Activated CD4-positive, alpha-beta T cell treated with anti-CD3 and anti-CD28 coated beads for 24 hours (primary cell): ENCODE data around the gene TCP11L1.
"Not testable (repeated sequence)": the region's sequence is repeated elsewhere in the genome, so short reads cannot be mapped to it uniquely, and the experiment has no call there.

Source experiments
- DNase-seq, 2 donors: peaks; one replicate each; pipeline ENCODE4 v3.0.0-alpha.2; 2020; ENCODE audit warnings: low read depth in 2 of 2

Gene TCP11L1

GRCh38 chr11:33028537-33028914 is 10.8 kb upstream of the TCP11L1 start:
- no peak for DNase-seq

GRCh38 chr11:33029218-33029617 is 10.2 kb upstream of the TCP11L1 start:
- DNase-seq = not testable (repeated sequence)

DNA sequence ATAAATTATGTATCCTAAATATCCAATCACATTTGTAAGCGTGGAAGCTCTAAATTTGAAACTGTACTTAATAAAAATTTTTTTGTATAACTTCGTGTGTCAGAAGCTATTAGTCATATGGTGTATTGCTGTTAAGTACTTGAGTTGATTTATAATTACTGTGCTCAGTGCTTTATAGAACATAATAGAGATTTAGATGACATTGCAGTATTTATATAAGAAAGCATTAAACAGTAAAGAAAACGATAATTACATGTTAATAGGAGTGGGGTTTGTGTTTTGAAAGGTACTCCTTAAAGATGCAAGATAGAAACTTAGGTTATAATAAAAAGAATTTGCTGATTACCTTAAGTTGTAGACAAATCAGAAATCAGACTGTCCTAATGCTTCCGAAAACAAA is 5.9 kb upstream of the TCP11L1 start:
- no peak for DNase-seq

DNA sequence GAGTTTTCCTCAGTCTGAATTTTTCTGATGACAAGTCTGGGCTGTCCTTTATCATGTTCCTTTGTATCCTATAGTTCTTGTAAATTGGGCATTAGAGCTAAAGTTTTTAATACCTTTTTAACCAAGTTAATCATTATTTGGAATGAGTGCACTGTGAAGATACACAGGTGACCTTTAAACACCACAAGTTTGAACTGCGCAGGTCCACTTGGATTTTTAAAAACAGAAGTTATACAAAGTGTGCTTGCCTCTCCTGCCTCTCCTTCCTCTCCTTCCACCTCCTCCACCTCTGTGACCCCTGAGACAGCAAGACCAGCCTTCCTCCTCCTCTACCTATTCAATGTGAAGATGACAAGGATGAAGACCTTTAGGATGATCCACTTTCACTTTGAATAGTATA is 4.4 kb upstream of the TCP11L1 start:
- no peak for DNase-seq

DNA sequence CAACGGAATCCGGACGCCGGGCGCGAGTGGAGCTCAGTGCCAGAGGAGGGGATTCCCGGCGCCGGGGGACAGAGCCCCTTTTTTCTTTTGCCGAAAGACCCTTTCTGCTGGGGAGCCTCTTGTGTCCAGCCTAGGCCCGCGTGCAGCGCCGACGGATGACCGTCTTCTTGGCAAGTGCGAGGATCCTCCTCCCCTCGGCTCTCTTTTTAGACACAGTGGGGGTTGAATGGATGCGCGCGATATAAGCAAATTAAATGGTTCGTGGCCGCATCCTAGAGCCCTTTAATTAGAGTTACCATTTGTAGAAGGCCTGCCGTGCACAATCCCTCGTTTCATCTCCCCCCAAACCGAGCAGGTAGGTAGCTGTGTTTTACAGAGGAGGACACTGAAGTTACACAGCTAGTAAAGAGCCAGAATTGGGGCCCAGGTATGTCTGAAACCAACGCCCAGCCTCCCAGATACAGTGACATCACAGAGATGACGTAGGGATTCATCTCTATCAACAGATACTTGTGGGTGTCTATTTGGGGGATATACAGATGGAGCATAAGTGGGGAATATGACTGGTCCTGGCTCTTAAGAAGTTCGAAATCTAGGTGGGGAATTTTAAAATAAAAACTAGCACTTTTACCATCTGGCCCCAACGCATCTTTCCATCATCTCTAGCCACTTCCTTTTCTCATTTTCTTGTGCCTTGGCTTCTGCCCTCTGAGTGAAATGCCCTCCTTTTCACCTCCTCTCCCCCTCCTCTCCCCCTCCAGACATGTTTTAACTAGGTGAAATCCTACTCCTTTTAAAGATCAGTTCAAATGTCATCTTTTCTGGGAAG is 875 bp downstream of the TCP11L1 start:
- peak in 1 of 2 donors; percentile 30 for DNase-seq

DNA sequence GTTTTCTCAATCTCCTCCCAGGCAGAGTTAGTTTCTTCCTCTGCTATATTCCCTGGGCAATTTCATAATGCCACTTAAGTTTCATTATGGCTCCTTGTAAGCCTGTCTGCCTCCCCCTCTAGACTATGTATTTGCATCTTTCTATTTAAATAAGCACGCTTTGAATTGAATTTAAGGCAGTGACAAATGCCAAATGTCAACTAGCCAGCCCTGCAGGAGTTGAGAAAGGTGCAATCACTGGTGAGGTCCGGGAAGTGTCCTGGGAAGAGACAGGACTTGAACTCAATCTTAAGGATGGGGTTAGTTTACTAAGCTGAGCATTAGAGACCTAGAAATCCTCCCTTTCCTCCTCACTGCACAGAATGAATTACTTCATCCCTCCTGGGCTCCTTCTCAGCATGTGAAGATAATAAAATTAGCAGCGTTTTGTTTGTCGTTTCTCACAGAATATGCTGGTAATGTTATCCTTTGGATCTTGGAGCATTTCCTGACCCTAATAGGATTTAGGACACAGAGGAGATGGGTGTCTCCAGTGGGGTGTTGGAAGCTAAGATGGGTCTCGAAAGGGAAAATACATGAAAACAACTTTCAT is 1.6 kb downstream of the TCP11L1 start:
- DNase-seq = no peak

GRCh38 chr11:33043221-33043830 is 4.0 kb downstream of the TCP11L1 start:
- no peak for DNase-seq

DNA sequence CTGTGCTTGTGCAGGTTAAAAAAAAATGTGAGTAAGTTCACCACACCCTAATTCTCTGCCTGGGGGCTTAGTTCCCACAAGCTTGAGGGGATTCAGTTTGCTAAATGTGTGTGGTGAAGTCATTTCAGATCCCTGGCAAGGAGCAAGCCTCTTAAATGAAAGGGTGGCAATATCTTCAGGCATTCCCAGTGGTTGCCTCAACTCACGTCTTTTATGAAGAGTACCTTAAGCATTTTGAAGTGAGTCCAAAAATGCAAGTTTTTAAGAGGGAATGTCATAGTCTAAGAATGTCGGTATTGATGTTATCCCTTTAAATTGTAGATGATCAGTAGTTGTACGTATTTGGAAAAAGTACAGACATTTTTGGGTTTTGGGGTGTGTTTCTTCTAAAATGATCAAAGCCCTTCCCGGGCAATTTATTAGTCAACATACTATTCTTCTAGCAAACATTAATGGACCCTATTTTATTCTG is 4.9 kb downstream of the TCP11L1 start:
- no peak for DNase-seq

DNA sequence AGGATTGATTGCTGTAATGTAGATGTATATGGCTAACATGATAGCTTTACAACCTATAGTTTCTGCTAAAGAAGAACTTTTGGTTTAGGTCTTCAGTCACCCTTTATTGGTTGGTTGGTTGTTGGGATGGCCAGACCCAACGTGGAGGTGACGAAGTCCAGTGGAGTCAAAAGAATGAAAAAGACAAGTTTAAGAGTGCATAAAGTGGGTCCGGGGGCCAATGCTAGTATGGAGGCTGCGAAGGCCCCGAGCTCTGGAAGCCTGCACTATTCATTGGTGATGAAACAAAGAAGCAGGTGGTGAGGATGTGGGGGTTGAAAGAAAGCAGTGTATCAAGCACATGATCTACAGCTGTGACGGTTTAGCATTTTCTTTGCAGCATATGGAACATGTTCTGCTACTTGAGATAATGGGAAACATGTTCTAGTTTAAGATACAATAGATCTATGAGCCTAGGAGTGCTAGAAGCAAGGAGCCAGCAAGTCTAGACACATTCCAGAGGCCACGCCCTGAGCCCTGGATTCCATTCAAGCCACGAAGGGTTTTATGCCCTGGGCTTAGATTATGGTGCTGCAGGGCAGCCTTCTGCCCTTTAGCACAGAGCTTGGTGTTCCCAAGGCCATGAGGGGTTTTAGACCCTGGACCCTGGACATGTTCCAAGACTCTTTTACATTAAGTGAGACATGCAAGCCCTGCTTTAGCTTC is 6.3 kb downstream of the TCP11L1 start:
- no peak for DNase-seq

- DNase-seq = not testable (repeated sequence)
Observed at GRCh38 chr11:33048701-33049100, 9.3 kb downstream of the TCP11L1 start.

- not testable (repeated sequence) for DNase-seq
Observed at GRCh38 chr11:33049565-33050408, 10.4 kb downstream of the TCP11L1 start.

DNA sequence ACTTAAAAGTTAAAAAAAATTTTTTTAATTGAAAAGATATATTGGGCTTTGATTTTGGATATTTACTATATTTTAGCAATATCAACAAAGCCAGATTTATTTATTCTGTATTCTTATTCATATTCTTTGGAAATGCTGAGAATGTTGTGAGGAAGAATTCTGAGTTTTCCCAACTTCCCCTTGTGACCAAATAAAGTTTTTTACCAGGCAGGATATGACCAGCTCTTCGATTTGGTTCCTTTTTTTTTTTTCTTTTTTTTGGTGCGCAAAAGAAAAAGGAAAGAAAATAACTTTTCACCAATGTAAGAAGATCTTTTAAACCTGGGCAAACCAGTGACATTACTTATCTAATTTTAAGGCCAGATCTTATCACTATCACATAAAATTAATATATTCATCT is 12.9 kb downstream of the TCP11L1 start:
- DNase-seq = no peak

DNA sequence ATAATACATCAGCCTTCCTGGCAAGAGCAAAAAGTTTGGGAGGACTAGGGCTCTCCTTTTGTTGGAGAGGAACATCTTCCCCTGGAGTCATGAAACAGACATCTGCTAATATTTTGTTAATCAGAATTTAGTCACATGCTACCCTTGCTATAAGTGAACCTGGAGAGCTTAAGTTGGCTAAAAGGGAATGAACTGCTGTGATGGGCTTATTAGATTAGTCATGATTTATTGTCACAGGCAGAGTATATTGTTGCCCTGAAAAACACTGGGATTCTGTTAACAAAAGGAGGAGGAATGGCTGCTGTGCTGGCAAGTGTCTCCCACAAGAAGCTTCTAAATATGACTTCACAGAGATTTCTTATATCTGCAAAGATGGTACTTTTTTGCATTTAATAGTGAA is 16.0 kb downstream of the TCP11L1 start:
- no peak for DNase-seq

GRCh38 chr11:33057284-33057683 is 17.9 kb downstream of the TCP11L1 start:
- no peak for DNase-seq

- DNase-seq = no peak
Observed at GRCh38 chr11:33059331-33060007, 20.1 kb downstream of the TCP11L1 start.

- DNase-seq = no peak
Observed at GRCh38 chr11:33060271-33060670, 20.9 kb downstream of the TCP11L1 start.

DNA sequence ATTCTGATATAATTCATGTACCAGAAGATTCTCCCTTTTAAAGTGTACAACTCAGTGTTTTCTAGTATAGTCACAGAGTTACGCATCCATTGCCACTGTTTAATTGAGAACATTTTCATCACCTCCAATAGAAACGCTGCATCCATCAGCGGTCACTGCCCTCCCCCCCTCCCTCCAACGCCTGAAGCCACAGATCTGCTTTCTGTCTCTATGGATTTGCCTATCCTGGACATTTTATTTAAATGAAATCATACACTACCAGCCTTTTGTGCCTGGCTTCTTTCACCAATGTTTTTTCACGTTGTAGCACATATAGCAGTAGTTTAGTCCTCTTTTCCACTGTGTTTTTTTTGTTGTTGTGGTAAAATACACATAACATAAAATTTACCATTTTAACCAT is 22.8 kb downstream of the TCP11L1 start:
- DNase-seq = no peak

DNA sequence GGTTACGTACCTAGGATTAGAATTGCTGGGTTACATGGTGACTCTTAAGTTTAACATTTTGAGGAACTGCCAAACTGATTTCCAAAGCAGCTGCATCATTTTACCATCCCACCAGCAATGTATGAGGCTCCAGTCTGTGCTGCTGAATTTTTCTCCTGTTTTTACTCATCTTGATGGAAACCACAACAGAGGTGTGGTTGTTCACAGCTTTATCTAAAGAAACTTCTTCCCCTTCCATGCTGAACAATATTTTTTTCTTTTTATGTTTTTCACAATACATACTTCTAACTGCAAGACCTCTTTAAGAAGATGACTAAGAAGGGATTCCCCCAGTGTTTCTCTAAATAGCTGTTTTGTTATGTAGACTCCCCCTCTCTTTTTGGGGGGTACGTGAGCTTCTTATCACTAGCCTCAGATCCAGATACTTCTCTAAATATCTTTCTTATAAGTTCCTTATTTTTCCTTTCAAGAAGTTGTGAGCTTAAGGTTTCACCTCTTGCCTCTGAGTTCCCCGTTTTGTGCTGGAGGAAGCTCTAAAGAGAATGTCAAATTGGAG is 24.0 kb downstream of the TCP11L1 start:
- no peak for DNase-seq

GRCh38 chr11:33064033-33064825 is 24.9 kb downstream of the TCP11L1 start:
- no peak for DNase-seq

DNA sequence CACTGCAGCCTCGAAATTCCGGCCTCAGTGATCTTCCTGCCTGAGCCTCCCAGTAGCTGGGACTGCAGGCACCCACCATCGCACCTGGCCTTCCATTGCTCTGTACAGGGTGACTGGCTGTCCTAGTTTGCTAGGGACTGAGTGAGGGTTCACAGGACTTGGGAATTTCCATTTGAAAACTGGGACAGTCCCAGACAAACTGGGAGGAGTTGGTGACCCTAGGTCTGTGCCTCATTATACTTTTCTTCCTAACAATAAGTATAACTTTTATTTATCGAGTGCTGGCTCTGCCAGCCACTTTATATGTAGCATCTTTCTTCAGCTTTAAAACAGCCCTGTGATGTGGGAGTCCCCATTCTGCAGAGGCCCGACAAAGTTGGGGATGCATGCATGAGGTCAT is 25.5 kb downstream of the TCP11L1 start:
- no peak for DNase-seq
